Omental fat pad (tissue), 4 donors: ENCODE results near the gene OR2V1. TPM values are rescaled to one million over a fixed set of nuclear protein-coding genes. Genes with fewer than 3 reads are reported as not detected.
"Not testable (repeated sequence)": the region's sequence is repeated elsewhere in the genome, so short reads cannot be mapped to it uniquely, and the experiment has no call there.

ENCODE experiments used
- ATAC-seq: fragments of 150-250 bp; one replicate; pipeline ENCODE4 v1.9.1; 2016; ENCODE audit warnings: mild to moderate bottlenecking, moderate library complexity; ENCODE audit not compliant: low FRiP score
- DNase-seq: peaks from one replicate; pipeline ENCODE4 v3.0.0-alpha.2; 2019; ENCODE audit warnings: low spot score
- total RNA-seq, 4 donors: library from RNA; depleted of rRNA; stranded (reverse); fragments of >200 nt; gene quantifications; one replicate each; pipeline ENCODE4 v1.1.0, GENCODE V29; 2016
- TF ChIP-seq, protein P1 (sequence below), 3 donors: fragments of 450-650 bp; IDR thresholded peaks; one replicate each; pipeline ENCODE4 v1.5.1; 2016 to 2017; ENCODE audit warnings: antibody characterized with exemption in 3 of 3, mild to moderate bottlenecking in 3 of 3, moderate library complexity in 2 of 3

The OR2V1 gene
- total RNA-seq, 4 donors from 2014 or later, result not detected

- TF ChIP-seq, protein P1, sequence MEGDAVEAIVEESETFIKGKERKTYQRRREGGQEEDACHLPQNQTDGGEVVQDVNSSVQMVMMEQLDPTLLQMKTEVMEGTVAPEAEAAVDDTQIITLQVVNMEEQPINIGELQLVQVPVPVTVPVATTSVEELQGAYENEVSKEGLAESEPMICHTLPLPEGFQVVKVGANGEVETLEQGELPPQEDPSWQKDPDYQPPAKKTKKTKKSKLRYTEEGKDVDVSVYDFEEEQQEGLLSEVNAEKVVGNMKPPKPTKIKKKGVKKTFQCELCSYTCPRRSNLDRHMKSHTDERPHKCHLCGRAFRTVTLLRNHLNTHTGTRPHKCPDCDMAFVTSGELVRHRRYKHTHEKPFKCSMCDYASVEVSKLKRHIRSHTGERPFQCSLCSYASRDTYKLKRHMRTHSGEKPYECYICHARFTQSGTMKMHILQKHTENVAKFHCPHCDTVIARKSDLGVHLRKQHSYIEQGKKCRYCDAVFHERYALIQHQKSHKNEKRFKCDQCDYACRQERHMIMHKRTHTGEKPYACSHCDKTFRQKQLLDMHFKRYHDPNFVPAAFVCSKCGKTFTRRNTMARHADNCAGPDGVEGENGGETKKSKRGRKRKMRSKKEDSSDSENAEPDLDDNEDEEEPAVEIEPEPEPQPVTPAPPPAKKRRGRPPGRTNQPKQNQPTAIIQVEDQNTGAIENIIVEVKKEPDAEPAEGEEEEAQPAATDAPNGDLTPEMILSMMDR (IDR thresholded peaks at IDR 0.05), result no peak
- DNase-seq (no peak), ATAC-seq (no peak)
Measured at GRCh38 chr5:181156758-181157157, 25.8 kb upstream of the OR2V1 start.

DNA sequence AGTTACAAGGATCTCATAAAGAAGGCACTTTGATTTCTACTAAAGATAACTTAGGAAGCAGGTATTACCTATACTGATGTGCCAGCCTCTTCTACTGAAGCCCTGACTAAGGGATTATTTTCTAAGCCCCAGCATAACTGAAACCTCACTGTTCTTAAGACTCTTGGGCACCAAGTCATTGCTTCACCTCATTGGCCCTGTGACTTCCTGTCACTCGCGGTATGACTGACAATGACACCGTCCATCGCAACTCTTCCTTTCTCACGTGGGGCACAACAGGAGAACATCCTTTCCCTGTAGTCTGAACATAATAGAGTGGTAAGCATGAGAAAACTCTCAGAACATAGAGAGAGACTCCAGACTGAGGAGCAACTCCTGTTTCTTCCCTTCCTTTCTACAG is 22.8 kb upstream of the OR2V1 start:
- TF ChIP-seq, protein P1 (IDR thresholded peaks at IDR 0.05), result no peak
- DNase-seq, result no peak
- no peak for ATAC-seq

DNA sequence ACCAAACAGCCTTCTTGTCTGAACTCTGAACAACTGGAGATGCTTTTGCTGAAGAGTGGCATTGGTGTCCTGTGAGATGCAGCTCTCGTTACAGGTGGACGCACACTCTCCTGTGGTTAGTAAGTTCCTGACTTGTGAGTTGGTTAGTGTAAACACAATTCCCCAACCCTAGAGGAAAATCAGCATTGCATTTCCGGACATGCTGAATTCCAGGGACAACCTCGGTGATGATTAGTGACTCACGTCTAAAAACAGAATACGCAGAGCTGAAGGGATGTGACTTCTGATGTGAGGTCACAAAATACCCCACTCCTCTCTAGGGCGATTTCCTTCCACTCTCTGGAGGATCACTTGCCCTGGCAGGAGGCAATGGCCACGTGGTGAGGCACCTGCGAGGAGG is 21.4 kb upstream of the OR2V1 start:
- DNase-seq (no peak), ATAC-seq (no peak)
- TF ChIP-seq, protein P1 (IDR thresholded peaks at IDR 0.05), result no peak

DNA sequence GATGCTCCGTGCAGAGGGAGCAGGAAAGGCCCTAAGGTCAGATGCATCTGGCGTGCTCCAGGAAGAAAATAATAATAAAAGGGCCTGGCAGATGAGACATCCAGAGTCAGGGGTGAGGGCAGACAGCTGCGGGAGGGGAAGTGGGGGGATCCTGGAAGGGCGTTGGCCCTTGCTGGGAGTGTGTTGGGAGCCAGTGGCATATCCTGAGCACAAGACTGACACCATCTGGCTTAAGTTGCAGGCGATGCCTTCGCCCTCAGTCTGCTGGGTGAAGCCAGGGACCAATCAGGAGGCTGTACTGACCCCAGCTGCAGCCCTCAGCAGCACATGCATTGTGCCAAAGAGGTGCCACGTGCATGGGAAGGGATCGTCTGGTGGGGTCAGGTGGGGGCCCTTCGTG is 20.2 kb upstream of the OR2V1 start:
- TF ChIP-seq, protein P1 (IDR thresholded peaks at IDR 0.05), result no peak
- ATAC-seq (no peak), DNase-seq (no peak)

DNA sequence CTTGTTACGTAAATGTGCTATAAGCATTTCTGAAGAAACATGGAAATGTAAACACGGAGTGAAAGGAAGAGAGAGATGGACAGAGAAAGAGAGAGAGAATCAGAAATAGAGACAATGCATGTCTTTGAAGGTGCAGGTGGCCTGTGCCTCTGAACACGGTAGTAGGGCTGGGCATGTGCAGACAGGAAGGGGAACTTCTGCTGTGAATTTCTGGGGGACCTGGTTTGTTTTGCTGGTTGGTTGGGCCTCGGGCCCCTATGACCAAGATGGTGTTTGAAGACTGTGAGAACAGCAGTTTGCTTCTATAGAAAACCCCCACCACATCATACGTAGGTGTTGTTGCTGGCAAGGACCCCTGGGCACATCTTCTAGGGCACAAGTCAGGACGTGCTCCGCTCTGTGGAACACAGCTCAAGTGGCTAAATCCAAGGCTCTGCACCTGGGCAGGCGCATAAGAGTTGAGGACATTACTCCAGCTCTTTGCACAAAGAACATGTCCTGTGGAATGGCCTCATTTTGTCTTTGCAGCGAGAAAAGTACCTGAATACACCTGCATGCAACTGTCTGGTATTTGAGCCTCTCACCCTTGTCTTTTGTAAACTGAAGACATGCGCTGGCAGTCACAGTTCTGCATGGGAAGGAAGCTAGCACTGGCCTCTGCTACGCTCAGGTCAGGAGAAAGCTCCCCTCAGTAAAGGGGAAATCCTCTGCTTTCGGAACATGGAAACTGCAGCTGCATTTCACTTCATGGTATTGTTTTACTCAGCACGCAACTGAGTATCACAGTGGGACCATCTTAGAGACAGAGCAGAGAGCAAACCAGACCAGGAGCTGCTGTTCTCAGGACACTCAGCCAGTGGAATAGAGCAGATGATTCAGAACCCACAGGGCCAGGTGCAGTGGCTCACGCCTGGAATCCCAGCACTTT is 19.1 kb upstream of the OR2V1 start:
- no peak for ATAC-seq
- TF ChIP-seq, protein P1 (IDR thresholded peaks at IDR 0.05), result no peak
- no peak for DNase-seq

GRCh38 chr5:181149355-181149754 is 18.4 kb upstream of the OR2V1 start:
- DNase-seq (no peak), ATAC-seq (no peak)
- TF ChIP-seq, protein P1 (IDR thresholded peaks at IDR 0.05), result no peak

DNA sequence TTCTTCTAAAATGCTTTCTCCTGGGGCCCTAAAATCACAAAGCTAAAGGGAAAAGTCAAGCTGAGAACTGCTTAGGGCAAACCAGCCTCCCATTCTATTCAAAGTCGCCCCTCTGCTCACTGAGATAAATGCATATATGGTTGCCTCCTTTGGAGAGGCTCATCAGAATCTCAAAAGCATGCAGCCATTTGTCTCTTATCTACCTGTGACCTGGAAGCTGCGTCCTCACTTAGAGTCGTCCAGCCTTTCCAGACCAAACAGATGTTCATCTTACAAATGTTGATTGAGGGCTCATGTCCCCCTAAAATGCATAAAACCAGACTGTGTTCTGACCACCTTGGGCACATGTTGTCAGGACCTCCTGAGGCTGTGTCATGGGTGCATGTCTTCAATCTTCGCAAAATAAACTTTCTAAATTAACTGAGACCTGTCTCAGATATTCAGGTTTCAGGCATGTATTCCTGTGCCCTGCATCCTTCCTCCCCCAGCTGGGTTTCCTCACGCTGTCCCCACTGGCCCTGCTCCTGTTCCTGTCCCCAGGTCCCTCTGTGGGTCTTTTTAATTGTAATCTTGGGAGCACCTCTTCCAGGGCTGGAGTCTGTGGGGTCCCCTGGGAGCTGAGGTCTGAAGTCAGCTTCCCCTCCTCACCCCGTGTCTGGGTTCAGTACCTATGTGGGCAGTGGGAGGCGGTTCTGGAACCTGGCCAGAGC is 16.1 kb upstream of the OR2V1 start, which contains the start of gene OR2V2:
TSS of gene OR2V2 (plus strand) at position 660 of the 710 bp plus-strand sequence. CDS start 7,357 bp downstream, outside the sequence.
- not testable (repeated sequence) for DNase-seq, ATAC-seq
